IPS-NIHi7 (cell line): ENCODE data around the gene RAB27B.

Source experiments
- DNase-seq: peaks from one replicate; pipeline ENCODE4 v3.0.0; 2012; ENCODE audit warnings: mixed read lengths; ENCODE audit errors: extremely low spot score

Gene RAB27B

DNA sequence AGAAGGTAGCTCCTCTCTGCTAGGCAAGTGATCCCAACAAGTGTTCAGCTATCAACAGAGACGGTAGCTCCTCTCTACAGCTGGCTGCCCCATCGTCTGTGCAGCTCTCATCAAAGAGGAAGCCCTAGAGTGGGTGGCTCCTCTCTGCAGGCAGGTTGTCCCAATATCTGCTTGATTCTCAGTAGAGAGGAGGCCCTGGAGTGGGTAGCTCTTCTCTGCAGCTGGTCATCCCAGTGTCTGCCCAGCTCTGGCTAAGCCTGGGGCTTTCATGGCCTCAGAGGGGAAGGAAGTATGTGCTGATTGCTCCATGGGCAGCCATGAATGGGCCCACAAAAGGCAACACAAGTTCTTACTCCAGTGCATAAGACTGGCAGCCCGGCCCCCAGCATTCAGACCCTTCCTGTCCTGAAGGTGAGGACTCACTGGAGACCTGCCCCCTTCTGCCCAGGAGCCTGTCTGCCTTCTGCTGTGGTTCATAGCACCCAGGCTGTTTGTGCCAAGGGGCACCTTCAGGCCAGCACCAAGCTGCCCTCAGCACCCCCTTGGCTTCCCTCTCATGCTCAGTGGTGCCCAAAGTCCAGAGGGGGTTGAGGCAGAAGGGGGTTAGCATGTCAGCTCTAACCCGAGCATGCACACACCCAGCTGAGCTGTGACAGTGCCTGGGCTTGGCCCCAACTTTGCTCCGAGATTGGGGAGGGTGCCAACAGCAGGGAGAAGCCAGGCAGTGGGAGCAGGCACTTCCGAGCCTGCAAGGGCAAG, 82.1 kb downstream of the RAB27B start:
- DNase-seq, result no peak

DNA sequence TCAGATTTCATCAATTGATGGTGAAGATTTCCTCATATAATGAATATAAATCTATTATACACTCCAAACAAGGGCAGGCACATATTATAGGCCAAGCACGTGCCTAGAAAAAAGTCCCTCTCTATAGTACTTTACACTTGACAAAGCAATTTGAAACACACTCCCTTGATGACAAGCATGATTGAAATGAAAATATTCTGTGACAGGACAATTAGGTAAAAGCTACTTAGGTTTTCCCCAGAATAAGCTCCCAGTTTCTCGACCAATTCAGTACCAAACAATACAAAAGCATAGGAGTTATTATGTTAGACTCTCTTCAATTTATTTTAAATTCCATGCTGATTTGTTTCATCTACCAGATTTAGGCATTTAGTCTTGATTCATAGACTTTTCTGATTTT, 83.3 kb downstream of the RAB27B start:
- no peak for DNase-seq

DNA sequence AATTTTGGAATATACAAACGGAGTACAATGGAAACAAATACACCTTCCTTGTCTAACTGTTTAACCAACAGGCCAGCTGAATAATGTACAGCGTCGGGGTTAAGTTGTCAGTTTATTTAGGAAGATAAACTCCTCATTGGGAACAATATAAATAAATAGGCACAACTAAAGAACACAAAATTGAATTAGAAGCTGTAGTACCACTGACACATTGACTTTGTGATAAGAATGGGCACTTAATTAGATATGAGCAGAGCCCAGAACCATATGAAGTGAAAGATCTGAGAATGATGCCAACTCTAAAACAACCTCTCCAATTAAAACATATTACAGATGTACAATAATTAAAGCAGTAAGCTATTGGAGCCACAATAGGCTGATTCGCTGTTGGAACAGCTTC, 86.5 kb downstream of the RAB27B start:
- DNase-seq, result no peak

DNA sequence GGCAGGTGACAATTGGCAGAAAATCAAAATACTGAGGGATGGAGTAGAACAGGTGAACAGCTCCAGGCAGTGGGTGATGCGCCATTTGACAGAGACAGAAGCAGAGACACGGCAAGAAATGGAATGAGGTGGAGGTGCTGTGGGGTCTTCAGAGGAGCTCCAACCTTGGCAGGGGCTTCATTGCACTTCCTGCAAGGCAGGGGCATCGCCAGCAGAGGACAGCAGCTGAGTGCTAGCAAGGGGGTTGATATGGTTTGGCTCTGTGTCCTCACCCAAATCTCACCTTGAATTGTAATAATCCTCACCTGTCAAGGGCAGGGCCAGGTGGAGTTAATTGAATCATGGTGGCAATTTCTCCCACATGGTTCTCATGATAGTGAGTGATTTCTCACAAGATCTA, 88.2 kb downstream of the RAB27B start:
- peak; percentile 28 for DNase-seq

DNA sequence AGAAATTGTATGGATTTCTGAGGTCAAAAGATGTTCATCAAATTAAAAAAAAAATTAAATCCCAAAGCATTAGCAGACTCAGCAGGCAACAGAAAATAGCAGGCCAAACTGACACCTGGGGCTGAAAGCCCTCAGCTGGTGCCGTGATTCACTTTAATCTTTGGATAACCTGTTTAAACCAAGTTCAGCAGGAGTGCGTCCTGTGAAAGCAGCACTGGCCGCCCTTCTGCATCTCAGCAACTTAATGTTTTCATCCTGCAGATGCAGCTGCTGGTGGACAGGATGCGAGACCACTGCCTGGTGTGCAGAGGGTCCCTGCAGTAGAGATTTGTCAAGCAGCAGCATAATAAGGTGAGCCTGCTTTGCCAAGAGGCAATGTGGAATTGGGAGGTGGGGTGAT, 89.8 kb downstream of the RAB27B start:
- DNase-seq, result no peak

DNA sequence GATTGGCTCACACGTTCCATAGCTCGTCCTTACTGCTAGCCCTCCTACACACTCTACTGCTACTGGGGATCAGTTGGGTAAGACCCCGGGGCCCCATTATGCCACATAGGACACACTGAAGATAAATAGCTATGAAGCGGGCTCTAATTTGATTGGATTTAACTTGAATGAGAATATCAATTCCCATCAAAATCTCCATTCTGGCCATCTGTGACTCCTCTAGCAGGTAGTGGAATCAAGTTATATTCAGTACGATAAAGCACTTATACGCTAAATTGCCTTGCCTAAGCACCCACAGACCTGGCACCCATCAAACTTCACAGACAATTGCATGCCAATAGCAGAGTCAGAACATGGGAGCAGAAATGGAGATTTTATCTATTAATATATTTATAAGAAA, 91.1 kb downstream of the RAB27B start:
- DNase-seq, result no peak

DNA sequence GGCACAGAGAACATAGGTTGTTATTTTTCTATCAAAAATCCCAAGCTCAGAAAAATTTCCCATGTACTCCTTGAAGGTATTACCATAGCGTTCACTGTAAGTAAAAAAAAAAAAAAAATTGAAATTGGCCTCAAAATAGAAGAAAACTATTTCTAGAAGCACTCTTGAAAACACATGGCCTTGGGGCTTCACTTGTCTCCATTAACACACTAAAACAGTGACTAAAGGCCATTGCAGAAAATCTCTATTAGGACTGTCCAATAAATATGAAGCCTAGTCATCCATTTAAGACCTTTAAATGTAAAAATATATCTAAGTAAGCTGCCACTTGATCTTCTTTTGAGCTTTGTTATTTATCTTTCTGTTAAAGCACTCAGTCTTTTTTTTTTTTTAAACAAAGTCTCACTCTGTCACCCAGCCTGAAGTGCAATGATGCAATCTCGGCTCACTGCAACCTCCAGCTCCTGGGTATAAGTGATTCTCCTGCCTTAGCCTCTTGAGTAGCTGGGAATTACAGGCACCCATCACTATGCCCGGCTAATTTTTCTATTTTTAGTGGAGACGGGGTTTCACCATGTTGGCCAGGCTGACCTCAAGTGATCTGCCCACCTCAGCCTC, 95.2 kb downstream of the RAB27B start:
- DNase-seq, result no peak

DNA sequence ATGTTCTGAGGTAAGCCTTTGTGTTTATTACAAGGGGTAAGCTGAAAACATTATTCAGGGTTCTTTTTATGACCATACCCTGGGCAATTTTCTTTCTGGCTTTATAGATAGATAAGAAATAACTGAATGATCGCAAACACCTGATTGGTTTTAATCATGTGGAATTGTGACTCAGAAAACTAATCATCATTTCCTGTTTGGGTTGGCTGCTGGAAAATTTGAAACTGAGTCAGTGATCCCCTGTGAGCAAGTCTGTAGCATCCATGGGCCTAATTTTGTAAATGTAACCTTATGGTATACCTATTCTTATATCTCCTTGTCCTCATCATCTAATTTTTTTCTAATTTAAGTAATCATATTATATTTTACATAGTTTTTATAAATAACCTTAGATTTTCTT, 96.7 kb downstream of the RAB27B start:
- DNase-seq, result no peak

DNA sequence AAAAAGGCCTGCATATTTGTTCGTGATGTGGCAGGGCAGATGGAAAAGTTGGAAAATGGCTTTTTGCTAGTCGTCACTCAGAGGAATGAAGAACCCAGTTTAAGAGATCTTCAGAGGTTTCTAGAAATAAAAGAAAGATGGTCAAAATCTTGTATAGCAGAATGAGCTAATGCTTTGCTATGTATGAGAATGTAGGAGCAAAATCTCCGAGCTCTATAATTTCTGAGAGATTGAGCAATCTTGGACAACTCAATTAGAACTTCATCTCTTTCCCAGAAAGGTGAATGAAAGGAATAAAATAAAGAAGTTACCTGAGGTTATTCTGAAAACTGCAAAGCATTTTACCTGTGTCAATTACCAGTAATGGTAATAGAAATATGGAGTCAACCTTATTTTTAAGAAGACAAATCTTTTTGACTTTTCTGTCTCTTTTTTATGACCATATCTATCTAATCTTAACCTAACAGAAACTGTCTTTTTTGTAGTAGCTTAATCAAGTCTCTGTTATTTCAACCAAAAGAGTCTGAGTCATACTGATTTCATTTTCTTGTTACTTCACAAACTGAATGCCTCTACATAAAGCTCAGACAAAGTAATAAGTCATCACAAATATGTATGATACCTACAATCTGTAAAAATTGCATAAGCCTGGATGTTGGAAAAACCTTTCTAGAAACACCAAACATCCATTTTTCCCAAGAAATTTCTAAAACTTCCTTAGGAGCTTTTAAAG, 98.5 kb downstream of the RAB27B start:
- no peak for DNase-seq

DNA sequence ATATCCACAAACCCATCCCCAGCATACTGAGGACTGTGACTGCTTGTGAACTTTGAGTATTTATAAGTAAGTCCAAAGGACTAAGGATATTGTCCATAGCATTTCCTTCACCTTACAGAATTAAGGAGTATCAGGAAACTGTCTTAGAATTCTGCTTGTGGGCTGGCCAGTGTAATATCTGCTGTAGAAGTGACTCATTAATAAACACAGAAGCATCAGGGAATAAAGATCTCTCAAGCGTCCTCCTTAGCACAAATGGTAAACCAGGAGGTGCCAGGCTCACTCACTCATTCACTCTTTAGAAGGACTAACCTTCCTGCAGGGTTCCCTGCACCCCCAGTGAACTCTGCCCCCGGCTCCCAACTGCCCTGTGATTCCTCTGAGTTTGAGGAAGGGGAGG, 100.0 kb downstream of the RAB27B start:
- no peak for DNase-seq

DNA sequence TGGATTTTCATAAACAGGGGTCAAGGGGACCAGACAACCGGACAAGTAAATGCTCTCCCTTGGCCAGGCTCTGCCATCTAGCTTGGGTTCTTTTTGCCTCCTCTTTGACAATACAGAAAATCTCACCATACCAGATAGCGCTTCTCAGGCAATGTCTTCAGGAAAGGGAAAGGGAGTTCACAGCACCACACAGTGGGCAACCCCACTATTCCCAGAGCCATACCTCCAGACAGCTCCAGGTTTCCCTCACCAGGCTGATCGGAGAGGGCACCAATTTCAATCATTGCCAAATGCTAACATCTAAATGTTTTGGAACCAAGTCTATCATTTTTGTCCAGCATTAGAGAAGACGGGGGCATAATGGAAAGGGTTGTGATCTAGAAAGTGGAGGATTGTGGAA, 102.9 kb downstream of the RAB27B start:
- DNase-seq, result no peak

DNA sequence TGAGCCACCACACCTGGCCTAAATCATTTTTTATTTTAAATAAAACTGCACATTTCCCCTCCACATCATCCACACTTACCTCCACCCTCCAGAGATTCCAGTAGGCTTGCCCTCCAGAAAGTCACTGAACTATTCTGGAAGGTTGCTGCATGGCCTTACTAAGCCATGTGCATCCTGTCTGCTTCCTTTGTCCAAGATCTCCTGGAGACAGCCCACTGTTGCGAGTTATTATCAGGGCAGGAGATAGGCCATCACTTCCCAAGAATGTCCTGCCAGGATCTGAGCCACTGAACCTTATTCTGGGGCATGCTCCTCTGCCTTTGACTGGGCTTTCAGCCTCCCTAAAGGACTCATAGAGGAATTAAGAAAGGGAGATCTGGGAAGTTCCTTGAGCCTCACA, 104.2 kb downstream of the RAB27B start:
- DNase-seq, result no peak

DNA sequence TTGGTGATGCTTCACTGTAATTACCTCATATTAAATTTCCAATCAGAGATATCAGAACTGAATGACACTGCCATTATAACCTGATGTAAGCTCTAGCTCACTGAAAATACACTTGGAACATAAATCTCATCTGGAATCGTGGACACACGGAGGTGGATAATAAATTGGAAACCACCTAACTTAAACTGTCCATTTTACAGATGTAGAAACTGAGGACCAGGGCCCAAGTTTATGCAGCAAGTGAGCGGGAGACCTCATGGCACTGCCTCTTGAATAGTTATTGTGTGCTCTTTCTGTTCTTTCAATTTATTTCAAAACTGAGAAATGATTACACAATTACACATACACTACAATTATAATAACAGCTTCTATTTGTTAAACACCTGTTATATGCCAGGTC, 110.2 kb downstream of the RAB27B start:
- no peak for DNase-seq

DNA sequence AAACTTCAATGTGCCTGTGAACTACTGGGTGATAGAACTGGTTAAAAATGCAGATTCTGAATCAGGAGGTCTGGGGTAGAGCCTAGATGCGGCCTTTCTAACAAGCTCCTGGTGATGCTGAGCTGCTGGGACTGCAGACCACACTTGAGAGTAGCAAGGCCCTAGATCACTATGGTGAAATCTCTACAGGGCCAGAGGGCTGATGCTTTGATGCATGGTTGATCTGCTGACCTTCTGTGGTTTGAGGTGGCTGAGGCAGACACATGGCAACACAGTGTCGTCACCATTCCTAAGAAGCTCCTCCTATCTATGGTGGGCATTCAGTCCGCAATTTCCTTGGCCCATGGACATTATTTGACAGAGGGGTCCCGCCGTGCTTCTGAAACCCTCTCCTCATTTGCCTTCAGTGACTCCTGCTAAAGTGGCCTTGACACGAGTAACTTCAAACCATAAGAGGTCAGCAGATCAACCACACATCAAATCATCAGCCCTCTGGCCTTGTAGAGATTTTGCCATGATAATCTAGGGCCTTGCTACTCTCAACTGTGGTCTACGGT, 111.2 kb downstream of the RAB27B start:
- DNase-seq, result no peak

DNA sequence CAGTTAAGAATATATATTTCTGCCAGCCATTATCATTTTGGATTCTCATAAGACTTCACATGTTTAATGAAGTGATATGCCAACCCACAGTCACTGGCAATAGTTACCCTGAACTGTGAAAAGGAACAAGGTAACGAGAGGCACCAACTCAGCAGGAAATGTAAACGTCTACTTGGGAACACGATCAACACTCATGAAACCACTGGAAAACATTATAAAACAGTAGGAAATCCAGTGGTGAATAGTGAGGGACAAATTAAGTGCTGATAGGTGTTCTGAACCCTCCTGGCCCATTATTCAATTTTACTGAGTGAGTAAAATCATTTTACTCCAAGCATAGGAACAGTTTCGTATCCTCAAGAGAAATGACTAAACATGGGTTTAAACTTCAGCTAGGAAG, 113.9 kb downstream of the RAB27B start:
- DNase-seq, result no peak

DNA sequence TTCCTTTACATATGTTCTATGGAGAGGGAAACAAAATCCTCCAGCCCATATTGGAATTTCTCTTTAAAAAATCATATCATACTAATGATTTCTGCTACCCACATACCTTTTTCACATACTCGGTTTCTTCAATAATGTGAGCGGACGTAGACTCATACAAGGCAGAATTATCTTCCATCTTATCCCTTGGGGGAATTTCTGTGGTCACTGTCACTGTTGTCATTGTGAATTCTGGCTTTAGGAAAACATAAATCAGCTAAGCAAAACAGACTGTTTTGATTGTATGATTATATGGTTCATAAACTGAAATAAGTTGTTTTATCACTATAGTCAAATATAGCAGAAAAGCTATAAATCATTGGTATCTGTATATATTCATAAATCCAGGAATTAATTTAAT, 114.3 kb downstream of the RAB27B start:
- DNase-seq, result no peak
